Natural killer cell treated with Interleukin-12 subunit alpha and Interleukin-12 subunit beta and Interleukin-15 and Interleukin-18, amount 100 ng/mL, for 72 hours (primary cell): ENCODE results near the gene MAP3K2. TPM values are rescaled to one million over a fixed set of nuclear protein-coding genes. Genes with fewer than 3 reads are reported as not detected.
A peak's percentile ranks its signal among the peaks of the same experiment; 100 is the strongest.
"Not testable (repeated sequence)": the region's sequence is repeated elsewhere in the genome, so short reads cannot be mapped to it uniquely, and the experiment has no call there.

Experiments used
- ATAC-seq, 2 donors: fragments of 150-1000 bp; cut with Tn5 transposase in 1 of 2; sonication (Bioruptor Pico), chemical (Tn5 transposase) in 1 of 2; 2 replicates each; pipeline ENCODE4 v1.10.0; 2021
- DNase-seq: peaks from one replicate; pipeline ENCODE4 v3.0.0; 2022; ENCODE audit warnings: low spot score
- H3K27ac Mint-ChIP-seq, 2 donors: 1 replicate in 1 of 2; 2 replicates in 1 of 2; pipeline ENCODE4 v1.8.0; 2022; ENCODE audit warnings: mixed read lengths in 2 of 2, mild to moderate bottlenecking in 1 of 2, moderate library complexity in 1 of 2
- H3K27me3 Mint-ChIP-seq, 2 donors: 1 replicate in 1 of 2; 2 replicates in 1 of 2; pipeline ENCODE4 v1.8.0; 2022; ENCODE audit warnings: mixed read lengths in 2 of 2
- H3K36me3 Mint-ChIP-seq: one replicate; pipeline ENCODE4 v1.8.0; 2022; ENCODE audit warnings: mixed read lengths
- H3K4me1 Mint-ChIP-seq, 2 donors: 1 replicate in 1 of 2; 2 replicates in 1 of 2; pipeline ENCODE4 v1.8.0; 2022; ENCODE audit warnings: low read depth in 2 of 2, mixed read lengths in 2 of 2, mild to moderate bottlenecking in 1 of 2
- H3K4me3 Mint-ChIP-seq: one replicate; pipeline ENCODE4 v1.8.0; 2022; ENCODE audit warnings: mixed read lengths
- H3K9me3 Mint-ChIP-seq: 2 replicates; pipeline ENCODE4 v1.8.0; 2022; ENCODE audit warnings: mixed read lengths
- total RNA-seq, 2 donors: library from RNA; stranded (reverse); gene quantifications; one replicate each; pipeline ENCODE4 v1.2.3, GENCODE V29; 2022

Gene MAP3K2
- total RNA-seq, 2 donors from 2014 or later, result 59.0 to 64.6 TPM

GRCh38 chr2:127416506-127417001, 28.8 kb upstream of the MAP3K2 start:
- H3K36me3 Mint-ChIP-seq, result no peaks in the 10 kb centered on the region
- no peaks in the 10 kb centered on the region for H3K9me3 Mint-ChIP-seq
- peak in 1 of 2 donors; percentile 17 for ATAC-seq
- no peak overlapping the region for H3K27ac Mint-ChIP-seq
- peaks cover 22 to 38% of the 10 kb centered on the region in 2 donors for H3K27me3 Mint-ChIP-seq
- peak; percentile 31 for DNase-seq
- H3K4me1 Mint-ChIP-seq, result peaks cover 17 to 19% of the 10 kb centered on the region in 2 donors
- H3K4me3 Mint-ChIP-seq, result peak overlapping the region; percentile 78

DNA sequence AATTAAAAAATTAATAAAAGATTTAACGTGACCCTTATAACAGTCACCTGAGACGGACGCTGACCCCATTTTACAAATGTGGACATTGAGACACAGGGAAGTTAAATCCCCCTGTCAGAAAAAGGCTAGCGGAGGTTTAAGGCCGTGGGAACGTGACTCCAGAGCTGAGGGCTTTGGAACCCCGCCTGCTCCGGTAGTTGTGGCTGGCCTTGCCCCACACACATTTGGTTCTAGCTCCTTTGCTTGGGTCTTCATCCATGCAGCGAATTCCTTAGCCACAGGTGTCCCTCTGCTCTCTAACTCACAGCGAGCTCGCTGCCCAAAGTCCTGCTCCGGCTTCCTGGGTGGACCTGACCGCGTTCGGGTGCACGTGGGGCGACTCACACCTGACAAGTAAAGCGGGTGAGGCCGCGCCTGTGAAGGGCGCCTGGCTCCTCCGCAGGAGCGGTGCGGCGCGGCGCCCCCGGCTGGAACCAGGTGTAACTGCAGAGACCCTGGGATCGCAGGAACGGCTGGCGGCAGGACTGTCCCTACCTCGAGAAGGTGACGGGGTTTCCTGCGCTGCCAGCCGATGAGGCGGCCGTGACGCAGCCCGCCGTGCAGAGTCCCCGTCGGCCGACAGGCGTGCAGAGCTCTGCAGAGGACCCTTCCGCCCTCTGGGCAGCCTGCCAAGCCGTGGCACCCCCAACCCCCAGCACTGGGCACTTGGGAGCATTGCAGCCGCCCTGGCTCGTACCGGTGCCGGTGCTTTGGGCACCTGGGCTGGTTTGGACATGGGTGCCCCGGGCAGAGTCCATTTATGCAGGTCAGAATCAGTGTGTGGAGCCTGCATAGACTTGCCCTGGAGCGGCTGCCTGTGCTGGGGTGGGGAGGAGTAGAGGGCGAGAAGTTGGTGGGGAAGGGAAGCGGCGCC, 28.1 kb upstream of the MAP3K2 start:
- Mint-ChIP-seq H3K27me3 (peaks cover 22 to 32% of the 10 kb centered on the region in 2 donors), H3K27ac (no peak overlapping the region), H3K36me3 (no peaks in the 10 kb centered on the region), H3K4me3 (peak overlapping the region; percentile 78), H3K9me3 (no peaks in the 10 kb centered on the region), H3K4me1 (peaks cover 17 to 25% of the 10 kb centered on the region in 2 donors)
- ATAC-seq, result peak; percentile 85 to 91
- DNase-seq, result peak; percentile 79

DNA sequence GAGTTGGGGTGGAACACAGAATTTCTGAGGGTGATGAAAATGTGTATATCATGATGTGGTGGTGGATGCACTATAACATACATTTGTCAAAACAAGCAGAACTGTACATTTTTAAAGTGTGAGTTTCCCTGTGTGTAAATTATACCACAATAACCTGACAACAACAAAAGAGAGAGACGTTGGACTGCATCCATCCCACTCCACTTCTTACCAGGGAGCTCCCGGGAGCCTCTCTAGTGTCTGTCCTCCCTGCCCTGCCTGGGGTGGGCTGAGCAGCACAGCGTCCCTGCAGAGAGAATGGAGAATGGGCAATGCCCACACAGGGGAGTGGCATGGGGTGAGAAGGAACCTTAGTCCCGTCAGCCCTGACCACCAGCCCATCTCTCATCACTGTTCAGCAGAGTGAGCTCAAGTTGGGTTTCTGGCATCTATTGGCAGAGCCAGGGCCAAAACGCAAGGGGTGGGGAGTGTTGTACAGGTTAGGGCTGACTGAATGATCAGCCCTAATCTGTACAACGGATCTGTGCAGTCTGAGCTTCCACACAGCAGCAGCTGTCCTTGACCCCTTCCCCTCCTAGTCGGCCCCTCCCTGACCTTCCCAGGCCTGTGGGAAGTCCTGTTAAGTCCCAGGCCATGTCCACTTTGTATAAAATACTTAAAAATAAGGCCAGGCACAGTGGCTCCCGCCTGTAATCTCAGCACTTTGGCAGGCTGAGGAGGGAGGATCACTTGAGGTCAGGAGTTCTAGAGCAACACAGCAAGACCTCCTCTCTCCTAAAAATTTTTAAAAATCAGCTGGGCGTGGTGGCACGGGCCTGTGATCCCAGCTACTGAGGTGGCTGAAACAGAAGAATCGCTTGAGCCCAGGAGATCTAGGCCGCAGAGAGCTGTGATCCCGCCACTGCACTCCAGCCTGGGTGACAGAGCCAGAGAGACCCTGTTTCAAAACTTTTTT, 27.1 kb upstream of the MAP3K2 start:
- Mint-ChIP-seq H3K27ac (no peak overlapping the region), H3K36me3 (no peaks in the 10 kb centered on the region), H3K4me3 (no peak overlapping the region), H3K27me3 (peaks cover 22 to 30% of the 10 kb centered on the region in 2 donors), H3K9me3 (no peaks in the 10 kb centered on the region), H3K4me1 (peaks cover 23 to 30% of the 10 kb centered on the region in 2 donors)
- ATAC-seq, result peak in 1 of 2 donors; percentile 16
- DNase-seq, result peak; percentile 44

DNA sequence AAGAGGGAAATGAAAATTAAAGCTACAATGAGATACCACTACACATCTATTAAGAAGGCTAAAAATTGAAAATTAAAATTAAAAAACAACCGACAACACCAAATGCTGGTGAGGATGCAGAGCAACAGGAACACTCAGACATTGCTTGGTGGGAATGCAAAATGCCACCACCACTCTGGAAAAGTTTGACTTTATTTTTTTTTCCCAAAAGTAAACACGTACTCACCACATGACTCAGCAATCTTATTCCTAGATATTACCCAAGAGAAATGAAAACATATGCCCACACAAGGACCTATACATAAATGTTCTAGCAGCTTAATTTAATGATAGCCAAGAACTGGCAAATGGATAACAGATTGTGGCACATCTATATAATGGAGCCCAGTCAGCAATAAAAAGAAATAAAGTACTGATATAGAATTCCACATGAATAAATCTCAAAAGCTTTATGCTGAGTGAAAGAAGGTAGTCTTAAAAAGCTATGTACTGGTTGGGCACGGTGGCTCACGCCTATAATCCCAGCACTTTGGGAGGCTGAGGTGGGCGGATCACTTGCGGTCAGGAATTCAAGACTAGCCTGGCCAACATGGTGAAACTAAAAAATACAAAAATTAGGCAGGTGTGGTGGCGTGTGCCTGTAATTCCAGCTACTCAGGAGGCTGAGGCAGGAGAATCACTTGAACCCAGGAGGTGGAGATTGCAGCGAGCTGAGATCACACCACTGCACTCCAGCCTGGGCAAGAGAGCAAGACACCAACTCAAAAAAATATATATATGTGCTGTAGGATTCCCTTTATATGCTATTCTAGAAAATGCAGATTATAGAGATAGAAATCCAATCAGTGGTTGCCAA, 26.2 kb upstream of the MAP3K2 start:
- Mint-ChIP-seq H3K36me3 (no peaks in the 10 kb centered on the region), H3K4me1 (peaks cover 24 to 30% of the 10 kb centered on the region in 2 donors), H3K27ac (no peak overlapping the region), H3K27me3 (peaks cover 22 to 30% of the 10 kb centered on the region in 2 donors), H3K4me3 (no peak overlapping the region), H3K9me3 (no peaks in the 10 kb centered on the region)
- peak; percentile 10 for DNase-seq
- no peak for ATAC-seq

GRCh38 chr2:127413200-127413599, 25.4 kb upstream of the MAP3K2 start:
- Mint-ChIP-seq H3K27ac (no peak overlapping the region), H3K36me3 (no peaks in the 10 kb centered on the region), H3K9me3 (no peaks in the 10 kb centered on the region), H3K4me1 (peaks cover 26 to 30% of the 10 kb centered on the region in 2 donors), H3K4me3 (no peak overlapping the region), H3K27me3 (peaks cover 22 to 30% of the 10 kb centered on the region in 2 donors)
- ATAC-seq (no peak), DNase-seq (no peak)

DNA sequence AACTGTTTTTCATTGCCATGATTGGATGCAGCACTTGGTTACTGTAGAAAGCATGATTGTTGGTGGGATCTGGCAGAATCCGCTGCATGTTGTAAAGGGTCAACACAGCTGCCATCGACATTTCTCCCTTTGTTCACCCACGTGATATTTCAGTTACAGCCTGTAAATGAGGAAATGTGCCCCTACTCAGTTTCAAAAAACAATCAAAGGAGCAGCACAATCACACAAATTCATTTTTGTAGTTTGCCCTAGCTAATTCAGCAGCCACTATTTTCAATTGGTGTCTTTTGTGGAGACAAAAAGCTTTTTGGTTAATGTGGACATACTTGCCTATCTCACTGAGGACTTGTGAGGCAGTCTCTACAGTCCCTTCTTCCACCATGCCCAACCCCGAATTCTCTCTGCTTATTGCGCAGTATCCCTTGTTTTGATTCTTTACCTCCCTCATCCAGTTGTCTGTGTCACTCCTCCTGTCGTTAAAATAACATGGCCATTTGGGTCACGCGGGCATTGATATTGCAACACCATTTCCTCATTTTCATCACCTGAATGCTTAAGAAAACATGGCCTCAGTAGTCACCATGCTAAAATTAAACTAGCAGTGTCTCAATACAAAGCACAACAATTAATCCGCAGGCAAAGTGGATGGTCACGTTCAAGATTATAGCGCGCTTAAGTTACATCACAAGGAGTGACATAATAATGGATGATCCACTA, 24.0 kb upstream of the MAP3K2 start:
- no peaks in the 10 kb centered on the region for H3K36me3 Mint-ChIP-seq
- peaks cover 14 to 18% of the 10 kb centered on the region in 2 donors for H3K27me3 Mint-ChIP-seq
- H3K9me3 Mint-ChIP-seq, result no peaks in the 10 kb centered on the region
- H3K27ac Mint-ChIP-seq, result no peak overlapping the region
- H3K4me1 Mint-ChIP-seq, result peaks cover 20 to 29% of the 10 kb centered on the region in 2 donors
- ATAC-seq (no peak), DNase-seq (peak; percentile 1)
- H3K4me3 Mint-ChIP-seq, result peak overlapping the region; percentile 73

GRCh38 chr2:127410871-127411652, 23.3 kb upstream of the MAP3K2 start:
- Mint-ChIP-seq H3K9me3 (no peaks in the 10 kb centered on the region), H3K36me3 (no peaks in the 10 kb centered on the region), H3K4me3 (peak overlapping the region; percentile 73), H3K27me3 (peaks cover 10 to 15% of the 10 kb centered on the region in 2 donors), H3K27ac (peak overlapping the region; percentile 61 to 84), H3K4me1 (peaks cover 13 to 22% of the 10 kb centered on the region in 2 donors)
- ATAC-seq (peak in 1 of 2 donors; percentile 45), DNase-seq (peak; percentile 22)

DNA sequence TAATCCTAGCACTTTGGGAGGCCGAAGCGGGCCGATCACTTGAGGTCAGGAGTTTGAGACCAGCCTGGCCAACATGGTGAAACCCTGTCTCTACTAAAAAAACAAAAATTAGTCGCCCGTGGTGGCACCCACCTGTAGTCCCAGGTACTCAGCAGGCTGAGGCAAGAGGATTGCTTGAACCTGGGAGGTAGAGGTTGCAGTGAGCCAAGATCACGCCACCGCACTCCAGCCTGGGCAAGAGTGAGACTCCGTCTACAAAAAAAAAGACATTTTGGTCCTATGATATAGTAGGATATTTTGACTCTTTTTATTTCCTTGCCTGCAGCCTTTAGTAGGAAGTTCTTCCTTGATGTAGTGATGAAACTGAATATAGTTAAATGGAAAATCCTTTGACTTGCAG, 21.9 kb upstream of the MAP3K2 start:
- Mint-ChIP-seq H3K4me3 (peak overlapping the region; percentile 73), H3K27ac (peak overlapping the region in 1 of 2 donors; percentile 84)
- H3K36me3 Mint-ChIP-seq, result not testable (repeated sequence)

DNA sequence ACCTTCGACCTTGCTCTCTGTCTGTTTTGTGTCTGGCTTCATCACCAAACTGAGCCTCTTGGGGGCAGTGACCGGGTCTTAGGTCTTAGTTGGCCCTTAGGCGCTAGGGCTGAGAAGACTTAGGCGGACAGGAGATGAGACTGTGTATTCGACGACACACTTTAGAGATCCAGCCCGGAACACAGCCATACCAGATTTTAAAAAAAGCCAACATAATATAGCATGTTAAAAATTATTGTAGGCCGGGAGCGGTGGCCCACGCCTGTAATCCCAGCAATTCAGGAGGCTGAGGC, 21.0 kb upstream of the MAP3K2 start:
- no peaks in the 10 kb centered on the region for H3K36me3 Mint-ChIP-seq
- H3K9me3 Mint-ChIP-seq, result no peaks in the 10 kb centered on the region
- DNase-seq (no peak), ATAC-seq (no peak)
- H3K27me3 Mint-ChIP-seq, result peaks cover 6 to 15% of the 10 kb centered on the region in 2 donors
- peak overlapping the region; percentile 59 for H3K4me3 Mint-ChIP-seq
- H3K27ac Mint-ChIP-seq, result peak overlapping the region in 1 of 2 donors; percentile 38
- peaks cover 13 to 22% of the 10 kb centered on the region in 2 donors for H3K4me1 Mint-ChIP-seq

More for the DNA sequence above, 21.9 kb upstream of the MAP3K2 start:
- H3K4me1 Mint-ChIP-seq, result peaks cover 13 to 22% of the 10 kb centered on the region in 2 donors
- ATAC-seq, DNase-seq, H3K9me3 Mint-ChIP-seq: not testable (repeated sequence)
- peaks cover 10 to 15% of the 10 kb centered on the region in 2 donors for H3K27me3 Mint-ChIP-seq

DNA sequence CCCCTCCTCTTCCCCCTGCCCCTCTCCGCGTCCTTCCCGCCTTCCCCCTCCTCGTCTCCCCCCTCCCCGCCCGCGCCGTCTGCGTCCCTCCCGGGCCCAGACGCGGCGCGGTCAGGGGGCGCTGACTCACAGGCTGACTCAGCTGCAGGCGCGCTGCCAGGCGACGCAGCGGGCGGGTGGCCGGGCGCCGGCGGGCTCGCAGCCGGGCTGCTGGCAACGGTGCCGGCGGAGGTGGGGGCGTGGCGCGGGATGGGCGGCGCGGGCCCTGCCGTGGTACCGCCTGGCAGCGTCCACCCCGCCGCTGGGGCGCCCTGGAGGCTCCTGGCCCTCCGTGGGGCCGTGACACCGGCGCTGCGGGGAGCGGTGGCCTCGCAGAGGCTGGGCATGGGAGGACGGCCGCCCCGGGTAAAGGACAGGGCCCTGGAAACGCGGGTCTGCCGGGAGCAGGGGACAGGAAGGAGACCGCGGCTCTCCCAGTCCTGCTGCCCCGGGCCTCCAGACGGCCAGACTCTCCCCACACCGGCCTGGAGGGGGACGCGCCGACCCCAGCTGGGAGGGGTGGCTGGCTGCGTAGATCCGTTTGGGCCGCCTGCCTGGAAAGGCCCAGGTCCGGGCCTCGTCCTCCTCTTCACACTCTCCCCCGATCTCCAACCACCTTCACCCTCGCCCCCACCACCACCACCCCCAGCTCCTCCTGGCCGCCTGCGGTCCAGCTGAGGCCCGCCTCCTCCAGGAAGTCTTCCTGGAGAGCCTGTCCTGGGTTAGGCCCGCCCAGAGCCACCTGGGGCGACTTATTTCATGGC, 20.4 kb upstream of the MAP3K2 start:
- Mint-ChIP-seq H3K27ac (peak overlapping the region; percentile 57 to 60), H3K9me3 (no peaks in the 10 kb centered on the region), H3K27me3 (peaks cover under 1 to 15% of the 10 kb centered on the region in 2 donors), H3K4me3 (peak overlapping the region; percentile 59), H3K36me3 (no peaks in the 10 kb centered on the region), H3K4me1 (peaks cover 13 to 22% of the 10 kb centered on the region in 2 donors)
- peak; percentile 97 to 98 for ATAC-seq
- DNase-seq, result peak; percentile 92

DNA sequence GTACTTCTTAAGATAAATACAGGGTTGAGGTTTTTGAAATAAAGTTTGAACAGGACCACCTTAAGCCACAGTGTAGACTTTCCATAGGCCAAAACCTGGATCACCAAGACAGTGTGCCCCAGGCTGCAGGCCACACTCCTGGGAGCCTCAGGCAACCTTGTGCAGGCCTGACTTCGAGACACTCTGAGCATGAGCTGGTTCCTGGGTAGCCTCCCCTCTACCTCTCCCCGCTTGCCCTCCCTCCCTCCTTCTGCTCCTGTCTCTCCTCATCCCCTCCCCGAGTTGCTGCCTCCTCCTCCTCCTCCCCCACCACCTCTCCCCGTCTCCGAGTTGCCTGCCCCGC, 19.9 kb upstream of the MAP3K2 start:
- peak overlapping the region; percentile 57 to 60 for H3K27ac Mint-ChIP-seq
- DNase-seq (no peak), ATAC-seq (peak in 1 of 2 donors; percentile 51)
- H3K4me1 Mint-ChIP-seq, result peaks cover 13 to 22% of the 10 kb centered on the region in 2 donors
- H3K36me3 Mint-ChIP-seq, result no peaks in the 10 kb centered on the region
- no peaks in the 10 kb centered on the region for H3K9me3 Mint-ChIP-seq
- peak overlapping the region; percentile 59 for H3K4me3 Mint-ChIP-seq
- H3K27me3 Mint-ChIP-seq, result peaks cover 0 to 13% of the 10 kb centered on the region in 2 donors
